GM12892 (cell line): ENCODE measurements around the gene DDX55.

ENCODE experiments used
- POLR2A ChIP-seq: IDR thresholded peaks from 2 replicates; pipeline ENCODE4 v1.6.1; 2011; ENCODE audit warnings: low read depth, low read length, control low read depth
- TAF1 ChIP-seq: IDR thresholded peaks from 2 replicates; pipeline ENCODE4 v1.6.1; 2011; ENCODE audit warnings: low read depth, mild to moderate bottlenecking, control low read depth, low read length, borderline replicate concordance

DNA sequence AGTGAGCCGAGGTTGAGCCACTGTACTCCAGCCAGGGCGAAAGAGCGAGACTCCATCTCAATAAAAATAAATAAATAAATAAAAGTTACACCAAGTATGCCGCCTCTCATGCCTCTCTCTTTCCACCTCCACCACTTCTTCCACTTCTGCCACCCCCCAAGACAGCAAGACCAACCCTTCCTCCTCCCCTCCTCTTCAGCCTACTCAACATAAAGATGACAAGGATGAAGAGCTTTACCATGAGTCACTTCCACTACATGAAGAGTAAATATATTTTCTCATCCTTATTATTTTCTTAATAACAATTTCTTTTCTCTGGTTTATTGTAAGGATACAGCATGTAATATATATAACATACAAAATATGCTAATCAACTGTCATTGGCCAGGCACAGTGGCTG is 21.1 kb upstream of the DDX55 start:
- TF ChIP-seq TAF1: no peak
- no peak for TF ChIP-seq POLR2A
